Activated CD4-positive, alpha-beta T cell treated with anti-CD3 and anti-CD28 coated beads, Interleukin-2, Interleukin-4, amounts not matched to agents 100 ng/mL and 50 ng/mL, durations not matched to agents 16 hours and 8 hours (primary cell): Measurements from ENCODE around the gene DDX10.

ENCODE experiments used
- DNase-seq: peaks from one replicate; pipeline ENCODE4 v3.0.0-alpha.2; 2020; ENCODE audit warnings: low spot score

Gene DDX10

DNA sequence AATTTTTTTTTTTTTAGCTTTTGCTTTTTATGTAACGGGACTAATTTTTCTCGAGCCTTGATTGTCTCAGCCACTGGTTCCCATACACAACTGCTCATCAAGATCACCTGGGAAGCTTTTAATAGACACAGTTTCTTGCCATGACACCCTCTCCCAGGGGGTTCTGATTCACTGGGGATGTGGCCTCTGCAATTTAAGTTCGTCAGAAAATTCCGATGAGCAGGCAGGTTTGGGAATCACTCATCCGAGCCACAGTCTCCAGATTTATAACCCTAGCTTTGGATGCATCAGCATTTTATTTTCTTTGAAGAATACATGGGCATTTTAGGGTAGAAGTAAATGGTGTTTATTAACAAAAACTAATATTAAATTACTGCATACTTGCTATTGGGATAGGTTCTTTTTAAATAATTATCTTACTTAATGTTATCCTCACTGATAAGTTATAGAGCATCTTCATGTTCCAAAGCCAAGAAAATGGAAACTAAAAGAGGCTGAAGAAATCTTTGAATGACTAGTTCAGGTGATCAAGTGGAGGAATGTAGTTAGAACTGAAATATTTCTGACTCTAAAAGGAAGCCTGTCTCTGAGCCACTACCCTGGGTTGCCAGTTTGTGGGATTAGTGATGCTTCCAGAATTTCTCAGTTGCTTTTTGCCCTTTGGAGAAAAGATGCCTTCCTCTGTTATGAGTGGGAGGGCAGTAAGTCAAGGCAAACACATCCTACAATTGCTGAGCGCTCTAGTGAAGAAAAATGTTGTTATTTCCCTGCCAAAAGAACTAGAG lies 319.0 kb downstream of the DDX10 start:
- DNase-seq, result no peak

GRCh38 chr11:108984523-108984922 lies 319.7 kb downstream of the DDX10 start:
- no peak for DNase-seq

GRCh38 chr11:108985236-108985944 lies 320.5 kb downstream of the DDX10 start:
- no peak for DNase-seq

GRCh38 chr11:108985945-108986279 lies 321.0 kb downstream of the DDX10 start:
- DNase-seq, result no peak
